Measurements from ENCODE around the gene COL4A2.

The COL4A2 gene

DNA sequence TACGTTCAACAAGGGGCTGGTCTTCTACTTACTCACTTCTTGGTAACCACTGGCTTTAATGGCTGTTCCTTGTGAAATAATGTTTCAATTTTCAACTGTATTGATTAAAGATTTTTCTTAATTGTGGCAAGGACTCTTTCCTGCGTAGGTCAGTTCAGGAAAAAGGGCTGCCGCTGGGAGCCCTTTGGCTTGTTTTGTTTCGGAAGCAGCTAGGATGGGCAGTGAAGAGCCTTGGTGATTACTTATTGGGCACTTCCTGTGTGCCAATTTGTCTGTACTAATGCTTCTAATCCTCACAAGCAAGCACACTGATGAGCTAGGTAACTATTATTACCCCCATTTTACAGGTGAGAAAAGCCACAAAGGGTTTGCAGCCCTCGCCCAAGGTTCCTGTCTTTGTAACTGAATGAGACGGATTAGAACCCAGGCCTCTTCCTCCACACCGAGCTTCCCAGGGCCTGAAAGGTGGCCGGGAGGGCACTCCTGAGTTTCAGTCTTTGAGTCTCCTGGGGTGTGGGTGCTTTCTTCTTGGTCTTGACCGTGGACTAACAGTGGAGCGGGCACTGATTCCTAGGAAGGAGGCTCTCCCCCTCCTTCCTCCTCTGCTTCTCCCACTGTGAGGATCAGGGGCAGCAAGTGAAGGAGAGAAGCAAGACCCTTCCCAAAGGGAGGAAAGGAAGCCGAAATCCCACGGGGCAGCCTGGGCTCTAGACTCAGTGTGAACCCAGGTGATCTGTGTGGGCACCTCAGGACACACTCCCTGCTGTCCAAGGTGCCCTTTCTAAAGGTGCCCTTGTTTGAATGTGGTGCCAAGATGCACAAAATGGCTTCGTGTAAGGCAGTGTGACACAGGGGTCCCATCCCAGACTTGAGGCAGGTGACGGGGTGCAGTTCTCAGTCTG, 3.7 kb downstream of the COL4A2 start:
- ChIA-PET CTCF (interaction anchor here (0.6 to 0.7 kb wide), 2 partner anchors 20 to 130 kb away, joined by 3 read pairs; no protein-coding TSS in a partner anchor), POLR2A (interaction anchor here (1.6 kb wide), 1 partner anchor 9 kb away, joined by 3 read pairs; no protein-coding TSS in a partner anchor)
- Histone ChIP-seq H3K4me1 (ENCODE audit: control insufficient read depth, insufficient read depth, low read length) (no peaks in the 10 kb centered on the region; the same call in 1 of the 2 replicates), H3K27ac (ENCODE audit: extremely low read depth, low read depth, low read length) (no peak overlapping the region), H3K4me3 (ENCODE audit: low read depth, low read length) (no peak overlapping the region), H3K9me3 (ENCODE audit: control insufficient read depth, insufficient read depth, low read depth, low read length) (no peaks in the 10 kb centered on the region), H3K36me3 (ENCODE audit: control insufficient read depth in 2 of 2, insufficient read depth in 1 of 2, low read length in 2 of 2) (peaks cover 0 to 9% of the 10 kb centered on the region in 2 experiments; a peak in 2 of 3 replicates)
- no peak for TF ChIP-seq ZNF146 (tag by site-specific recombination; IDR thresholded peaks at IDR 0.05)
- no peak for TF ChIP-seq ZNF514 (tag by site-specific recombination; IDR thresholded peaks at IDR 0.05)
- no peak for TF ChIP-seq ZFP69B (tag by site-specific recombination; IDR thresholded peaks at IDR 0.05)
- no peak for TF ChIP-seq TRIM28 (IDR thresholded peaks at IDR 0.05; ENCODE audit: borderline replicate concordance, low read length)
- TF ChIP-seq ZBTB8A (tag by site-specific recombination; IDR thresholded peaks at IDR 0.05): no peak
- TF ChIP-seq, protein P1, sequence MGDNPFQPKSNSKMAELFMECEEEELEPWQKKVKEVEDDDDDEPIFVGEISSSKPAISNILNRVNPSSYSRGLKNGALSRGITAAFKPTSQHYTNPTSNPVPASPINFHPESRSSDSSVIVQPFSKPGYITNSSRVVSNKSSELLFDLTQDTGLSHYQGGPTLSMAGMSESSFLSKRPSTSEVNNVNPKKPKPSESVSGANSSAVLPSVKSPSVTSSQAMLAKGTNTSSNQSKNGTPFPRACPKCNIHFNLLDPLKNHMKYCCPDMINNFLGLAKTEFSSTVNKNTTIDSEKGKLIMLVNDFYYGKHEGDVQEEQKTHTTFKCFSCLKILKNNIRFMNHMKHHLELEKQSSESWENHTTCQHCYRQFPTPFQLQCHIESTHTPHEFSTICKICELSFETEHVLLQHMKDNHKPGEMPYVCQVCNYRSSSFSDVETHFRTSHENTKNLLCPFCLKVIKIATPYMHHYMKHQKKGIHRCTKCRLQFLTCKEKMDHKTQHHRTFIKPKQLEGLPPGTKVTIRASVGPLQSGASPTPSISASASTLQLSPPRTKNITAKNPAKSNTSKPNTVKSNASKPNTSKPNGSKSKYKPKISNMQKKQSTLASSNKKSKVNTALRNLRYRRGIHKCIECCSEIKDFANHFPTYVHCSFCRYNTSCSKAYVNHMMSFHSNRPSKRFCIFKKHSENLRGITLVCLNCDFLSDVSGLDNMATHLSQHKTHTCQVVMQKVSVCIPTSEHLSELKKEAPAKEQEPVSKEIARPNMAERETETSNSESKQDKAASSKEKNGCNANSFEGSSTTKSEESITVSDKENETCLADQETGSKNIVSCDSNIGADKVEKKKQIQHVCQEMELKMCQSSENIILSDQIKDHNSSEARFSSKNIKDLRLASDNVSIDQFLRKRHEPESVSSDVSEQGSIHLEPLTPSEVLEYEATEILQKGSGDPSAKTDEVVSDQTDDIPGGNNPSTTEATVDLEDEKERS (tag by site-specific recombination; IDR thresholded peaks at IDR 0.05): no peak
- TF ChIP-seq, protein P2, sequence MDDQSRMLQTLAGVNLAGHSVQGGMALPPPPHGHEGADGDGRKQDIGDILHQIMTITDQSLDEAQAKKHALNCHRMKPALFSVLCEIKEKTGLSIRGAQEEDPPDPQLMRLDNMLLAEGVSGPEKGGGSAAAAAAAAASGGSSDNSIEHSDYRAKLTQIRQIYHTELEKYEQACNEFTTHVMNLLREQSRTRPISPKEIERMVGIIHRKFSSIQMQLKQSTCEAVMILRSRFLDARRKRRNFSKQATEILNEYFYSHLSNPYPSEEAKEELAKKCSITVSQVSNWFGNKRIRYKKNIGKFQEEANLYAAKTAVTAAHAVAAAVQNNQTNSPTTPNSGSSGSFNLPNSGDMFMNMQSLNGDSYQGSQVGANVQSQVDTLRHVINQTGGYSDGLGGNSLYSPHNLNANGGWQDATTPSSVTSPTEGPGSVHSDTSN (CRISPR knock-in tag; IDR thresholded peaks at IDR 0.05): no peak
- TF ChIP-seq, protein P3, sequence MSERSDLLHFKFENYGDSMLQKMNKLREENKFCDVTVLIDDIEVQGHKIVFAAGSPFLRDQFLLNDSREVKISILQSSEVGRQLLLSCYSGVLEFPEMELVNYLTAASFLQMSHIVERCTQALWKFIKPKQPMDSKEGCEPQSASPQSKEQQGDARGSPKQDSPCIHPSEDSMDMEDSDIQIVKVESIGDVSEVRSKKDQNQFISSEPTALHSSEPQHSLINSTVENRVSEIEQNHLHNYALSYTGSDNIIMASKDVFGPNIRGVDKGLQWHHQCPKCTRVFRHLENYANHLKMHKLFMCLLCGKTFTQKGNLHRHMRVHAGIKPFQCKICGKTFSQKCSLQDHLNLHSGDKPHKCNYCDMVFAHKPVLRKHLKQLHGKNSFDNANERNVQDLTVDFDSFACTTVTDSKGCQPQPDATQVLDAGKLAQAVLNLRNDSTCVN (tag by site-specific recombination; optimal IDR thresholded peaks at IDR 0.05): no peak
- TF ChIP-seq ZFP41 (tag by site-specific recombination; IDR thresholded peaks at IDR 0.05; ENCODE audit: borderline replicate concordance): no peak
- no peak for TF ChIP-seq ZNF114 (tag by site-specific recombination; IDR thresholded peaks at IDR 0.05)
- TF ChIP-seq, protein P4, sequence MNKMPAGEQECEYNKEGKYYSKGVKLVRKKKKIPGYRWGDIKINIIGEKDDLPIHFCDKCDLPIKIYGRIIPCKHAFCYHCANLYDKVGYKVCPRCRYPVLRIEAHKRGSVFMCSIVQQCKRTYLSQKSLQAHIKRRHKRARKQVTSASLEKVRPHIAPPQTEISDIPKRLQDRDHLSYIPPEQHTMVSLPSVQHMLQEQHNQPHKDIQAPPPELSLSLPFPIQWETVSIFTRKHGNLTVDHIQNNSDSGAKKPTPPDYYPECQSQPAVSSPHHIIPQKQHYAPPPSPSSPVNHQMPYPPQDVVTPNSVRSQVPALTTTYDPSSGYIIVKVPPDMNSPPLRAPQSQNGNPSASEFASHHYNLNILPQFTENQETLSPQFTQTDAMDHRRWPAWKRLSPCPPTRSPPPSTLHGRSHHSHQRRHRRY (tag by site-specific recombination; IDR thresholded peaks at IDR 0.05): no peak
- TF ChIP-seq ZSCAN23 (tag by site-specific recombination; IDR thresholded peaks at IDR 0.05): no peak
- no peak for TF ChIP-seq ZNF707 (tag by site-specific recombination; IDR thresholded peaks at IDR 0.05)

DNA sequence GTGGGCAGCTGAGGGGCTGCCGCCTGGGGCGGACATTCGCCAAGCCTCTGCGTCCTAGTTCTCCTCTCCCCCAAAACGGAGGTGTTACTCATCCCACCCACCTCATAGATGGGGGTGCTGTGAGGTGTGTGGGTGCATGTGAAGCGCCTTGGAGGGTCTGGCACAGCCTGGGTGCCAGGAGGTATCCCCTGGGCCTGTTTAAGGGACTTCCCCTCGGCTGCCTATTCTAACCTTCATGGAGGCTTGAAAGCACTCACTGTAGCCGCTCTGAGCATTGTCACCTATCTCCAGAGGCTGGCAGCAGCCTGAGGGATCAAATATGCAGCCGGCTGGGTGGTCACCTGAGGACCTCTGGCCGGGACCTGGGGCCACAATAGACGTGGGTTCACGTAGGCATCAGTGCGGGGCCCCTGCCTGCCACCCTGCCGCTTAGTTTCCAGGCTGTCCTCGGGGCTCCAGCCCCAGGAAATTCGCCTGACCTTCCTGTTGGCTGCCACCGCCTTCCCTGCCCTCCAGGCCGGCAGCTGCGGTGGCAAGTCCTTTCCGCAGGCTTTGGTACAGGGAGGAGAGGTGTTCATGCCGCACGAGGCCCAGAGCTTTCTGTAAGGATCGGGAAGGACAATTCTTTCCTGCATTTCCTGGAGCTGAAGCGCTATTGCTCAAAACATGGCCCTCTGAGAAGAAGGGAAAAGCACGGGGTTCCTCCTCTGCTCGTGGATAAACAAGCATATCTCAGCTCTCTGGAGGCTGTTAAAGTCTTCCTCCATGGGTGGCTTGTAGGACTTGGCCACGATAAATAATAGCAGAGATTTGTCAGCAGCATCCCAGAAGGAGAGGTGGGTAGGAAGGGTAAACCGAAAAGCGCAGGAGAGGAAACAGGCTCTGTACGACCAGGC, 4.6 kb downstream of the COL4A2 start:
- CTCF ChIA-PET: interaction anchor here (0.6 kb wide), 1 partner anchor 91 kb away, joined by 3 read pairs; no protein-coding TSS in a partner anchor
- POLR2A ChIA-PET: no interaction called here
- Histone ChIP-seq H3K4me3 (ENCODE audit: low read depth, low read length) (no peak overlapping the region), H3K9me3 (ENCODE audit: control insufficient read depth, insufficient read depth, low read depth, low read length) (no peaks in the 10 kb centered on the region), H3K27ac (ENCODE audit: extremely low read depth, low read depth, low read length) (no peak overlapping the region), H3K4me1 (ENCODE audit: control insufficient read depth, insufficient read depth, low read length) (no peaks in the 10 kb centered on the region; the same call in 1 of the 2 replicates), H3K36me3 (ENCODE audit: control insufficient read depth in 2 of 2, insufficient read depth in 1 of 2, low read length in 2 of 2) (peaks cover under 1 to 13% of the 10 kb centered on the region in 2 experiments; a peak in 2 of 3 replicates)
- TF ChIP-seq ZNF426 (tag by site-specific recombination; IDR thresholded peaks at IDR 0.05): no peak
- TF ChIP-seq HOXC10 (CRISPR knock-in tag; IDR thresholded peaks at IDR 0.05): no peak
